CD14-positive monocyte (primary cell): Measurements from ENCODE around the gene CYFIP2. TPM values are rescaled to one million over a fixed set of nuclear protein-coding genes. Genes with fewer than 3 reads are reported as not detected.

ENCODE experiments used
- DNase-seq, 3 donors: peaks; one replicate each; pipeline ENCODE4 v3.0.0-alpha.2; 2011 to 2022
- H2AFZ ChIP-seq: 2 replicates; pipeline ENCODE4 v1.6.0; 2012; ENCODE audit warnings: mild to moderate bottlenecking, low read depth, low read length, inconsistent platforms; ENCODE audit not compliant: insufficient read depth, poor library complexity, severe bottlenecking
- H3K27ac ChIP-seq, 2 donors: 1 replicate in 1 of 2; 2 replicates in 1 of 2; pipeline ENCODE4 v1.5.1; 2012 to 2013; ENCODE audit warnings: low read length in 2 of 2, control low read depth in 1 of 2, inconsistent platforms in 1 of 2, low read depth in 1 of 2, mild to moderate bottlenecking in 1 of 2
- H3K27me3 ChIP-seq, 2 donors: one replicate each; pipeline versions ENCODE4 v1.6.0 to v1.6.1; 2011 to 2013; ENCODE audit warnings: low read length in 2 of 2; ENCODE audit not compliant: control insufficient read depth in 2 of 2, insufficient read depth in 2 of 2
- H3K36me3 ChIP-seq, 2 donors: replicated peaks in 1 of 2; 1 replicate in 1 of 2; 2 replicates in 1 of 2; pipeline versions ENCODE4 v1.5.1 to v1.6.1; 2012 to 2013; ENCODE audit warnings: low read length in 2 of 2, control low read depth in 1 of 2, inconsistent platforms in 1 of 2, mild to moderate bottlenecking in 1 of 2; ENCODE audit not compliant: insufficient read depth in 2 of 2, control insufficient read depth in 1 of 2
- H3K4me1 ChIP-seq, 2 donors: 1 replicate in 1 of 2; 2 replicates in 1 of 2; pipeline versions ENCODE4 v1.5.1 to v1.6.1; 2012 to 2013; ENCODE audit warnings: low read length in 2 of 2, control low read depth in 1 of 2, inconsistent platforms in 1 of 2, mild to moderate bottlenecking in 1 of 2, moderate library complexity in 1 of 2; ENCODE audit not compliant: insufficient read depth in 2 of 2, control insufficient read depth in 1 of 2
- H3K4me2 ChIP-seq: replicated peaks from 2 replicates; pipeline ENCODE3; 2012; ENCODE audit warnings: low read length, moderate library complexity, mild to moderate bottlenecking; ENCODE audit not compliant: poor library complexity, severe bottlenecking; ENCODE audit errors: extremely low read depth
- H3K4me3 ChIP-seq, 3 experiments: fragments of 200-600 bp in 1 of 3; sonication (generic) in 1 of 3; replicated peaks in 1 of 3; 1 replicate in 2 of 3; 2 replicates in 1 of 3; pipeline ENCODE4 v1.5.1; 2011 to 2013; ENCODE audit warnings: low read length in 3 of 3, mild to moderate bottlenecking in 3 of 3, control low read depth in 2 of 3, low read depth in 2 of 3, inconsistent platforms in 1 of 3, moderate library complexity in 1 of 3
- H3K79me2 ChIP-seq: 2 replicates; pipeline ENCODE4 v1.6.0; 2012; ENCODE audit warnings: mild to moderate bottlenecking, control low read depth, inconsistent platforms, low read length, moderate library complexity; ENCODE audit not compliant: insufficient read depth
- H3K9ac ChIP-seq: 2 replicates; pipeline ENCODE4 v1.6.0; 2017; ENCODE audit warnings: low read length, mild to moderate bottlenecking; ENCODE audit not compliant: insufficient read depth, poor library complexity, severe bottlenecking
- H3K9me3 ChIP-seq, 2 donors: replicated peaks in 1 of 2; 1 replicate in 1 of 2; 2 replicates in 1 of 2; pipeline versions ENCODE4 v1.5.1 to v1.6.1; 2012 to 2013; ENCODE audit warnings: low read length in 2 of 2, control low read depth in 1 of 2; ENCODE audit not compliant: control insufficient read depth in 1 of 2, insufficient read depth in 1 of 2
- H4K20me1 ChIP-seq: 2 replicates; pipeline ENCODE4 v1.6.0; 2012; ENCODE audit warnings: mild to moderate bottlenecking, low read length, control low read depth, moderate library complexity; ENCODE audit not compliant: insufficient read depth
- H3K27ac Mint-ChIP-seq, 7 donors: one replicate each; pipeline ENCODE4 v1.8.0; 2020; ENCODE audit warnings: mild to moderate bottlenecking in 7 of 7, mixed read lengths in 7 of 7, moderate library complexity in 6 of 7, inconsistent platforms in 2 of 7
- H3K27me3 Mint-ChIP-seq, 3 donors: one replicate each; pipeline ENCODE4 v1.8.0; 2021 to 2022; ENCODE audit warnings: low read depth in 3 of 3, mild to moderate bottlenecking in 3 of 3, mixed read lengths in 3 of 3, moderate library complexity in 3 of 3, inconsistent platforms in 1 of 3
- H3K36me3 Mint-ChIP-seq, 2 donors: one replicate each; pipeline ENCODE4 v1.8.0; 2020; ENCODE audit warnings: mixed read lengths in 2 of 2, inconsistent platforms in 1 of 2, mild to moderate bottlenecking in 1 of 2
- H3K4me1 Mint-ChIP-seq: one replicate; pipeline ENCODE4 v1.8.0; 2020; ENCODE audit warnings: mild to moderate bottlenecking, mixed read lengths
- H3K4me3 Mint-ChIP-seq, 2 donors: one replicate each; pipeline ENCODE4 v1.8.0; 2020; ENCODE audit warnings: mild to moderate bottlenecking in 2 of 2, mixed read lengths in 2 of 2, moderate library complexity in 1 of 2
- H3K9me3 Mint-ChIP-seq, 7 donors: one replicate each; pipeline ENCODE4 v1.8.0; 2020 to 2022; ENCODE audit warnings: mixed read lengths in 7 of 7, mild to moderate bottlenecking in 6 of 7, moderate library complexity in 6 of 7, inconsistent platforms in 2 of 7
- WGBS: methylation state at CpG from one replicate; pipeline ENCODE4 v1.1.5; 2013; ENCODE audit warnings: missing lambda C conversion rate; ENCODE audit not compliant: insufficient coverage; 5-methylcytosine and 5-hydroxymethylcytosine counted together
- intact Hi-C, 2 donors: fragments of 100-400 bp; cut with micrococcal nuclease; formaldehyde crosslinking; loops; one replicate each; pipeline versions ENCODE4 v1.15.0 to v1.15.1; 2023
- polyA plus RNA-seq, 3 donors: library from polyadenylated mRNA; depleted of rRNA in 1 of 3; unstranded in 2 of 3; stranded (reverse) in 1 of 3; fragments of 300-500 nt in 2 of 3; fragments of >200 nt in 1 of 3; fragmentation: Illumina TruSeq in 2 of 3; gene quantifications; 1 replicate in 2 of 3; 2 replicates in 1 of 3; pipeline ENCODE4 v1.2.3, GENCODE V29; 2012 to 2021
- TF ChIP-seq, protein P1 (sequence below): fragments of 200-600 bp; IDR thresholded peaks from one replicate; pipeline ENCODE4 v1.8.0; 2022; ENCODE audit warnings: antibody characterized with exemption, mild to moderate bottlenecking

CYFIP2 gene
- polyA plus RNA-seq, 3 donors: 33.6 to 45.6 (median 36.0) TPM

- H3K27me3 Mint-ChIP-seq: peaks cover 0 to 2% (median 0%) of the 10 kb centered on the region in 3 donors
- Histone ChIP-seq H3K4me2 (no peak overlapping the region), H2AFZ (no peak overlapping the region), H4K20me1 (no peaks in the 10 kb centered on the region), H3K4me1 (no peaks in the 10 kb centered on the region), H3K9me3 (no peaks in the 10 kb centered on the region), H3K27ac (no peak overlapping the region), H3K27me3 (no peaks in the 10 kb centered on the region), H3K4me3 (no peak overlapping the region), H3K79me2 (no peaks in the 10 kb centered on the region), H3K36me3 (no peaks in the 10 kb centered on the region), H3K9ac (no peak overlapping the region)
- H3K4me1 Mint-ChIP-seq: no peaks in the 10 kb centered on the region
- no peak overlapping the region for H3K4me3 Mint-ChIP-seq
- H3K36me3 Mint-ChIP-seq: no peaks in the 10 kb centered on the region
- intact Hi-C loops: no loop called here
- H3K27ac Mint-ChIP-seq: no peak overlapping the region
- peaks cover 0 to 2% (median 0%) of the 10 kb centered on the region in 7 donors for H3K9me3 Mint-ChIP-seq
- TF ChIP-seq, protein P1, sequence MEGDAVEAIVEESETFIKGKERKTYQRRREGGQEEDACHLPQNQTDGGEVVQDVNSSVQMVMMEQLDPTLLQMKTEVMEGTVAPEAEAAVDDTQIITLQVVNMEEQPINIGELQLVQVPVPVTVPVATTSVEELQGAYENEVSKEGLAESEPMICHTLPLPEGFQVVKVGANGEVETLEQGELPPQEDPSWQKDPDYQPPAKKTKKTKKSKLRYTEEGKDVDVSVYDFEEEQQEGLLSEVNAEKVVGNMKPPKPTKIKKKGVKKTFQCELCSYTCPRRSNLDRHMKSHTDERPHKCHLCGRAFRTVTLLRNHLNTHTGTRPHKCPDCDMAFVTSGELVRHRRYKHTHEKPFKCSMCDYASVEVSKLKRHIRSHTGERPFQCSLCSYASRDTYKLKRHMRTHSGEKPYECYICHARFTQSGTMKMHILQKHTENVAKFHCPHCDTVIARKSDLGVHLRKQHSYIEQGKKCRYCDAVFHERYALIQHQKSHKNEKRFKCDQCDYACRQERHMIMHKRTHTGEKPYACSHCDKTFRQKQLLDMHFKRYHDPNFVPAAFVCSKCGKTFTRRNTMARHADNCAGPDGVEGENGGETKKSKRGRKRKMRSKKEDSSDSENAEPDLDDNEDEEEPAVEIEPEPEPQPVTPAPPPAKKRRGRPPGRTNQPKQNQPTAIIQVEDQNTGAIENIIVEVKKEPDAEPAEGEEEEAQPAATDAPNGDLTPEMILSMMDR: no peak
- WGBS: 41% methylated on average over 4 of the region's 5 CpGs
- no peak for DNase-seq
Observed at GRCh38 chr5:157217289-157218024, 48.5 kb upstream of the CYFIP2 start.

GRCh38 chr5:157219491-157220271 lies 46.2 kb upstream of the CYFIP2 start:
- DNase-seq: no peak
- no peak overlapping the region for H3K27ac ChIP-seq
- no peak overlapping the region for H3K4me3 ChIP-seq

More at GRCh38 chr5:157219491-157220271, 46.2 kb upstream of the CYFIP2 start:
- 40% methylated on average over 2 of the region's 9 CpGs for WGBS
- H4K20me1 ChIP-seq: no peaks in the 10 kb centered on the region
- H3K9me3 ChIP-seq: no peaks in the 10 kb centered on the region
- no peaks in the 10 kb centered on the region for H3K27me3 ChIP-seq
- no peak overlapping the region for H3K9ac ChIP-seq
- TF ChIP-seq, protein P1: no peak
- Mint-ChIP-seq H3K27ac (no peak overlapping the region), H3K27me3 (peaks cover 0 to 2% (median 2%) of the 10 kb centered on the region in 3 donors), H3K9me3 (peaks cover 0 to 2% (median 0%) of the 10 kb centered on the region in 7 donors), H3K4me3 (no peak overlapping the region), H3K4me1 (peaks cover 1% of the 10 kb centered on the region), H3K36me3 (no peaks in the 10 kb centered on the region)
- H3K79me2 ChIP-seq: no peaks in the 10 kb centered on the region
- no peak overlapping the region for H3K4me2 ChIP-seq
- no peaks in the 10 kb centered on the region for H3K4me1 ChIP-seq
- no peak overlapping the region for H2AFZ ChIP-seq
- H3K36me3 ChIP-seq: no peaks in the 10 kb centered on the region
- intact Hi-C loops: no loop called here
